GM18520 (cell line): ENCODE data around the gene SMYD4.

ENCODE experiments used
- ATAC-seq: cut with Tn5 transposase; IDR thresholded peaks from one replicate; pipeline ENCODE4 v1.9.1; 2021; ENCODE audit not compliant: unreplicated experiment

The SMYD4 gene

DNA sequence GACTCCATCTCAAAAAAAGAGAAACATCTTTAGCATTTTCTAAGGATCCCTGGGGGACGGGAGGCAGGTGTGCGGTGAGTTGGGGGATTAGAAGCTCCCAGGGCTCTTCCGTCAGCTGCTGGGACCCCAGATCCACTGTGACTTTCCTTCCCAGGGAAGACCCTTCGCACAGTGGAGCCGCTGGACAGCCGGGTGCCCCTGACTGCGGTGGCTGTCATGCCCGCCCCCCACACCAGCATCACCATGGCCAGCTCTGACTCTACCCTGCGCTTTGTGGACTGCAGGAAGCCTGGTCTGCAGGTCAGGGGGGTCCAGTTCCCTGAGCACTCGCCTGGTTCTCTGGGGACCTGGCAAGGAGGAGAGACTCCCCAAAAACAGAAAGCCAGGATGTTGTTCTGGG, 94.3 kb downstream of the SMYD4 start:
- no peak for ATAC-seq

DNA sequence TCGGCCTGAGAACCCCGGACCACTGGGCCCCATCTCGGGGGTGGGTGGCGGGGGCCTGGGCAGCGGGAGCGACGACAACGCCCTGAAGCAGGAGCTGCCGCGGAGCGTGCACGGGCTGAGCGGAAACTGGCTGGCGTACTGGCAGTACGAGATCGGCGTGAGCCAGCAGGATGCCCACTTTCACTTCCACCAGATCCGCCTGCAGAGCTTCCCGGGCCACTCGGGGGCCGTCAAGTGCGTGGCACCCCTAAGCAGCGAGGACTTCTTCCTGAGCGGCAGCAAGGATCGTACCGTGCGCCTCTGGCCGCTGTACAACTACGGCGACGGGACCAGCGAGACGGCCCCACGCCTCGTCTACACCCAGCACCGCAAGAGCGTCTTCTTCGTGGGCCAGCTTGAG, 95.9 kb downstream of the SMYD4 start:
- no peak for ATAC-seq

DNA sequence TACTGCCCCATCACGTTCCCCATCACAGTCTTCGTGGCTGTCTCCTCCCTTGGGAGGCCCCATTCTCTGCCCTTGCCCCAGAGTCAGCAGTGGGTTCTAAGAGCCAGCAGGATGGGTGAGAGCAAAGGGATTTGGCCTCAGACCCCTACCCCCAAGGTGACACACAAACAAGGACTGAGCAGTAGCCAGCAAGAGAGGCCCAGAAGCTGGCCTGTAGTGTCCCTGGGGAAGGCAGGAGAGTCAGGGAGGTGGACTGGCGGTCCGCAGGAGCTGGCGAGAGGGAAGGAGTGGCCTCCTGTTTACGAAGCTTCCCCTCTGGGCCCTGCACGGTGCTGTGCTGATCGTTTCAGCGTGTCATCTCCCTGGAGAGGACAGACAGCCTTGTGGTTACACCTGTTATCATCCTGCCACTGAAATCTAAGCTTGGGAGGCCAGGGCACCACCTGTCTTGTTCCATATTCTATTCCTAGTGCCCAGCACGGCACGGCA, 96.8 kb downstream of the SMYD4 start:
- no peak for ATAC-seq

DNA sequence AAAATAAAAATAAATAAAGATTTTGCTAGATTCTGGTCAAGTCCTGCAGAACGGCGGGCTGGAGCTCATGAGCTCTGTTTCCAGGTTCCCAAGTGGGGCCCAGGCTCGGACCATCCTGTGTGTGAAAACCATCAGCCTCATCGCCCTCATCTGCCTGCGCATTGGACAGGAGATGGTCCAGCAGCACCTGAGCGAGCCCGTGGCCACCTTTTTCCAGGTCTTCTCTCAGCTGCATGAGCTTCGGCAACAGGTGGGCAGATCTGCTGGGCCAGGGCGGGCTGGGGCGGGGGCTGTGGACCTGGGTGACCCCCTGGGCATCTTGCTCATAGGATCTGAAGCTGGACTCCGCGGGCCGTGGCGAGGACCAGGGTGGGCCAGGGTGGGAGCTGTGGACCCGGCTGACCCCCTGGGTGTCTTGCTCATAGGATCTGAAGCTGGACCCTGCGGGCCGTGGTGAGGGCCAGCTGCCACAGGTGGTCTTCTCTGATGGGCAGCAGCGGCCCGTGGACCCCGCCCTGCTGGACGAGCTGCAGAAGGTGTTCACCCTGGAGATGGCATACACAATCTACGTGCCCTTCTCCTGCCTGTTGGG, 97.4 kb downstream of the SMYD4 start:
- no peak for ATAC-seq

DNA sequence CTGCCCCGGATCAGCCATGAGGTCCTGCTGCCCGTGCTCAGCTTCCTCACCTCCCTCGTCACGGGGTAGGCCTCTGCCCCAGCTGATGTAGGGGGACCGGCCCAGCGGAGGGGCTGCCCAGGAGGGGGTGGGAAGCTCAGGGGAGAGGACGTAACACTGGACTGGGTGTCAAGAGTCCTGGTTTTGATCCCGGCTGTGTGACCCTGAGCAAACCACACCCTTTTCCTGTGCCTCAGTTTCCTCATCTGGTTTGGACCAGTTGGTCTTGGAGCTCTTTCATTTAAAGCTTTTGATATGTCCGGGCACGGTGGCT, 98.6 kb downstream of the SMYD4 start:
- no peak for ATAC-seq

DNA sequence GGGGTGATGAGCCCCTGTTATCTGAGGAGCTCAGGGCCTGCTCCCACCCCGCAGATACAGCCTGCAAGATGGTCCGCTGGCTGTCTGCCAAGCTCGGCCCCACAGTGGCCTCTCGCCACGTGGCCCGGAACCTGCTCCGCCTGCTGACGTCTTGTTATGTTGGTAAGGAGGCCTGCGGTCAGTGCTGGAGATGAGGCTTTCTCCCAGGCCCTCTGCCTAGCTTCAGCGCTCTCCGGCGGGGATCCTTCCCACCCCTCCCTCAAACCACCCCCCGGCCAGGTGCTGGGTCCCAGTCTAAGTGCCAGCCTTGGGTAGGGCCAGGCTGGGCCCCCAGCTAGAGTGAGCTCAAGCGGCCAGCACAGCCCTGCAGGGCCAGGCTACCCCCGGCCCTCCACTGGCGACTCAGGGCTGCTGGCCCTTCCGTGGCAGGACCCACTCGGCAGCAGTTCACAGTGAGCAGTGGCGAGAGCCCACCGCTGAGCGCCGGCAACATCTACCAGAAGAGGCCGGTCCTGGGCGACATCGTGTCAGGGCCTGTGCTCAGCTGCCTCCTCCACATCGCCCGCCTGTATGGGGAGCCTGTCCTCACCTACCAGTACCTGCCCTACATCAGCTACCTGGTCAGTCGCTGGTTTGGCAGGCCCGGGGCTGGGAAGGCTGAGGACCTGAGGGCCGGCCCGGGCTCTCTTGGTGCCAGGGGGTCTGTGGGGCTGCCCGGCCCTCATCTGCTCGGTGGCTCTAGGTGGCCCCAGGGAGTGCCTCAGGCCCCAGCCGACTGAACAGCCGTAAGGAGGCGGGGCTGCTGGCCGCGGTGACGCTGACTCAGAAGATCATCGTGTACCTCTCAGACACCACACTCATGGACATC, 99.1 kb downstream of the SMYD4 start:
- no peak for ATAC-seq

DNA sequence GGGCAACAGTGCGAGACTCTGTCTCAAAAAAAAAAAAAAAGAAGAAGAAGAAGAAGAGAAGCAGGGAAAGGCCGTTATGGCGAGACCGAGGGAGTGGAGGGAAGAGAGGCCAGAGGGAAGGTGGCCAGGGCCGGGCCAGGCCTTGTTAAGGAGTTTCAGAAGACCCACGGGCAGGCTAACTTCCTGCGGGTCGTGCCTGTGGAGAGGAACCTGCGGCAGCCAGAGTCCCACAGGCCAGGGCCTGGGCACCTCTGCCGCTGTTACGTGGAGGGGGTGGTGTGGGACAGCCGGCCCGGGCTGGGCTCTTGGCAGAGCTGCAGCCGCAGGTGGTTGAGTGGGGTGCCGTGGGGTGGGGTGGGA, 99.8 kb downstream of the SMYD4 start:
- no peak for ATAC-seq
